ENCODE data around the gene DGKQ. TPM values are rescaled to one million over a fixed set of nuclear protein-coding genes. Genes with fewer than 3 reads are reported as not detected.

The DGKQ gene
- total RNA-seq = 4.8 TPM

GRCh38 chr4:973431-974397 is at the start of gene DGKQ:
Gene DGKQ (minus strand): TSS chr4:973569. CDS start chr4:973482, 87 bp downstream.
- peak; percentile 60 for DNase-seq

GRCh38 chr4:1022739-1023066 is 49.3 kb upstream of the DGKQ start:
- DNase-seq = no peak

GRCh38 chr4:1022051-1022738 is 48.8 kb upstream of the DGKQ start:
- no peak for DNase-seq

GRCh38 chr4:1021386-1022050 is 48.1 kb upstream of the DGKQ start:
- DNase-seq = no peak

- DNase-seq = no peak
Measured at GRCh38 chr4:1019729-1020470, 46.5 kb upstream of the DGKQ start.

- no peak for DNase-seq
Measured at GRCh38 chr4:1019320-1019719, 46.0 kb upstream of the DGKQ start.

- DNase-seq = no peak
Measured at GRCh38 chr4:1018147-1019020, 45.0 kb upstream of the DGKQ start.

- DNase-seq = no peak
Measured at GRCh38 chr4:1017706-1018105, 44.3 kb upstream of the DGKQ start.

GRCh38 chr4:1017211-1017610 is 43.8 kb upstream of the DGKQ start:
- DNase-seq = no peak

GRCh38 chr4:1015746-1016145 is 42.4 kb upstream of the DGKQ start:
- DNase-seq = no peak

GRCh38 chr4:1015179-1015578 is 41.8 kb upstream of the DGKQ start:
- DNase-seq = no peak

GRCh38 chr4:1014291-1015167 is 41.2 kb upstream of the DGKQ start:
- DNase-seq = no peak

GRCh38 chr4:1013225-1014073 is 40.1 kb upstream of the DGKQ start:
- DNase-seq = no peak

- no peak for DNase-seq
Measured at GRCh38 chr4:1012034-1012739, 38.8 kb upstream of the DGKQ start.

- no peak for DNase-seq
Measured at GRCh38 chr4:1011666-1012033, 38.3 kb upstream of the DGKQ start.

GRCh38 chr4:1011022-1011665 is 37.8 kb upstream of the DGKQ start, which contains the start of gene FGFRL1:
Gene FGFRL1 (plus strand): TSS chr4:1011626. CDS start chr4:1012486, 860 bp downstream.
- peak; percentile 70 for DNase-seq

GRCh38 chr4:1010395-1011021 is 37.1 kb upstream of the DGKQ start:
- DNase-seq = peak; percentile 26

Measured in skin of body (tissue), 2 donors.